SU-DHL-6 (cell line): ENCODE results near the gene TIAM2.

Source experiments
- H2AFZ ChIP-seq: fragments of 200-600 bp; sonication (generic); 2 replicates; pipeline ENCODE4 v1.6.1; 2014; ENCODE audit warnings: low read depth, mild to moderate bottlenecking, moderate library complexity, mixed read lengths, antibody characterized with exemption, low read length; ENCODE audit not compliant: severe bottlenecking
- H3F3A ChIP-seq: fragments of 200-600 bp; shearing (Covaris generic); 2 replicates; pipeline ENCODE4 v1.6.0; 2016; ENCODE audit warnings: antibody characterized with exemption, mild to moderate bottlenecking; ENCODE audit not compliant: insufficient read depth
- H3K27ac ChIP-seq: fragments of 200-600 bp; sonication (generic); 2 replicates; pipeline ENCODE4 v1.5.1; 2016; ENCODE audit warnings: low read depth, mild to moderate bottlenecking, low read length, moderate library complexity, mixed read lengths
- H3K27me3 ChIP-seq: fragments of 200-600 bp; sonication (generic), shearing (Covaris generic); 2 replicates; pipeline ENCODE4 v1.6.0; 2014; ENCODE audit warnings: mild to moderate bottlenecking, low read length
- H3K36me3 ChIP-seq: fragments of 200-600 bp; sonication (generic); 2 replicates; pipeline ENCODE4 v1.6.1; 2014; ENCODE audit warnings: mild to moderate bottlenecking, low read length, mixed read lengths
- H3K4me2 ChIP-seq: fragments of 300-600, 200-600 bp; shearing (Covaris generic), sonication (generic); 2 replicates; pipeline ENCODE4 v1.6.0; 2014; ENCODE audit warnings: low read length, low read depth, mild to moderate bottlenecking; ENCODE audit not compliant: poor library complexity, severe bottlenecking
- H3K4me3 ChIP-seq: fragments of 200-600 bp; sonication (generic); 2 replicates; pipeline ENCODE4 v1.5.1; 2014; ENCODE audit warnings: antibody characterized with exemption, low read length, mild to moderate bottlenecking, mixed read lengths; ENCODE audit not compliant: insufficient read depth, poor library complexity, severe bottlenecking
- H3K79me2 ChIP-seq: fragments of 200-600 bp; sonication (generic); 2 replicates; pipeline ENCODE4 v1.6.1; 2014; ENCODE audit warnings: mild to moderate bottlenecking, low read length, moderate library complexity; ENCODE audit not compliant: insufficient read depth
- H3K9ac ChIP-seq: fragments of 200-600 bp; sonication (generic); 2 replicates; pipeline ENCODE4 v1.7.0; 2014; ENCODE audit warnings: mild to moderate bottlenecking, low read length
- H3K9me2 ChIP-seq: fragments of 200-600 bp; sonication (generic); replicated peaks from 2 replicates; pipeline ENCODE4 v1.6.1; 2014; ENCODE audit warnings: low read length; ENCODE audit not compliant: insufficient read depth
- H3K9me3 ChIP-seq: fragments of 200-600 bp; sonication (generic); 2 replicates; pipeline ENCODE4 v1.6.1; 2014; ENCODE audit warnings: low read length, mixed read lengths; ENCODE audit not compliant: insufficient read depth
- H4K20me1 ChIP-seq: fragments of 200-600 bp; sonication (generic); 2 replicates; pipeline ENCODE4 v1.6.1; 2014; ENCODE audit warnings: low read depth, mild to moderate bottlenecking, antibody characterized with exemption, low read length, moderate library complexity, mixed read lengths
- CTCF ChIP-seq: fragments of 200-600 bp; sonication (generic); IDR thresholded peaks from one replicate; pipeline ENCODE4 v1.5.1; 2017; ENCODE audit warnings: antibody characterized with exemption, mild to moderate bottlenecking, low read length, moderate library complexity; ENCODE audit not compliant: insufficient read depth, poor library complexity, severe bottlenecking
- EZH2phosphoT487 ChIP-seq: fragments of 200-600 bp; sonication (generic), shearing (Covaris generic); conservative IDR thresholded peaks from 2 replicates; pipeline ENCODE4 v1.6.1; 2018; ENCODE audit warnings: mild to moderate bottlenecking, antibody characterized with exemption, low read length, moderate library complexity, mixed read lengths

The TIAM2 gene

GRCh38 chr6:155026706-155027045 is 31.6 kb downstream of the TIAM2 start:
- H3F3A ChIP-seq = no peaks in the 10 kb centered on the region
- H2AFZ ChIP-seq = no peak overlapping the region
- H3K27ac ChIP-seq = no peak overlapping the region
- H3K4me3 ChIP-seq = no peak overlapping the region
- no peak overlapping the region for H3K4me2 ChIP-seq
- no peaks in the 10 kb centered on the region for H3K27me3 ChIP-seq
- no peaks in the 10 kb centered on the region for H3K9me3 ChIP-seq
- H3K9ac ChIP-seq = no peak overlapping the region
- no peaks in the 10 kb centered on the region for H3K9me2 ChIP-seq
- H4K20me1 ChIP-seq = no peaks in the 10 kb centered on the region
- TF ChIP-seq CTCF (no peak), EZH2phosphoT487 (no peak)
- no peaks in the 10 kb centered on the region for H3K36me3 ChIP-seq
- H3K79me2 ChIP-seq = no peaks in the 10 kb centered on the region

- no peaks in the 10 kb centered on the region for H3K9me3 ChIP-seq
- no peak overlapping the region for H3K9ac ChIP-seq
- no peaks in the 10 kb centered on the region for H3F3A ChIP-seq
- H3K9me2 ChIP-seq = no peaks in the 10 kb centered on the region
- no peak overlapping the region for H3K4me3 ChIP-seq
- no peak overlapping the region for H3K4me2 ChIP-seq
- no peaks in the 10 kb centered on the region for H3K27me3 ChIP-seq
- TF ChIP-seq CTCF = no peak
- TF ChIP-seq EZH2phosphoT487 = no peak
- no peak overlapping the region for H2AFZ ChIP-seq
- H3K79me2 ChIP-seq = no peaks in the 10 kb centered on the region
- no peaks in the 10 kb centered on the region for H4K20me1 ChIP-seq
- no peaks in the 10 kb centered on the region for H3K36me3 ChIP-seq
- H3K27ac ChIP-seq = no peak overlapping the region
Measured at GRCh38 chr6:155030148-155030720, 35.1 kb downstream of the TIAM2 start.

GRCh38 chr6:155031091-155031490 is 36.0 kb downstream of the TIAM2 start:
- Histone ChIP-seq H3F3A (no peaks in the 10 kb centered on the region), H3K9ac (no peak overlapping the region), H3K9me3 (no peaks in the 10 kb centered on the region), H3K27ac (no peak overlapping the region), H3K36me3 (no peaks in the 10 kb centered on the region), H4K20me1 (no peaks in the 10 kb centered on the region), H3K9me2 (no peaks in the 10 kb centered on the region), H3K27me3 (no peaks in the 10 kb centered on the region), H2AFZ (no peak overlapping the region), H3K79me2 (no peaks in the 10 kb centered on the region), H3K4me3 (no peak overlapping the region), H3K4me2 (no peak overlapping the region)
- TF ChIP-seq EZH2phosphoT487 = no peak
- TF ChIP-seq CTCF = no peak
